NOMO-1 (cell line): ENCODE measurements around the gene EN2.

Experiments used
- DNase-seq, 2 experiments: peaks; one replicate each; lab custom pipeline; 2025; ENCODE audit not compliant: unreplicated experiment in 2 of 2; lab: John Stamatoyannopoulos, UW

The EN2 gene

DNA sequence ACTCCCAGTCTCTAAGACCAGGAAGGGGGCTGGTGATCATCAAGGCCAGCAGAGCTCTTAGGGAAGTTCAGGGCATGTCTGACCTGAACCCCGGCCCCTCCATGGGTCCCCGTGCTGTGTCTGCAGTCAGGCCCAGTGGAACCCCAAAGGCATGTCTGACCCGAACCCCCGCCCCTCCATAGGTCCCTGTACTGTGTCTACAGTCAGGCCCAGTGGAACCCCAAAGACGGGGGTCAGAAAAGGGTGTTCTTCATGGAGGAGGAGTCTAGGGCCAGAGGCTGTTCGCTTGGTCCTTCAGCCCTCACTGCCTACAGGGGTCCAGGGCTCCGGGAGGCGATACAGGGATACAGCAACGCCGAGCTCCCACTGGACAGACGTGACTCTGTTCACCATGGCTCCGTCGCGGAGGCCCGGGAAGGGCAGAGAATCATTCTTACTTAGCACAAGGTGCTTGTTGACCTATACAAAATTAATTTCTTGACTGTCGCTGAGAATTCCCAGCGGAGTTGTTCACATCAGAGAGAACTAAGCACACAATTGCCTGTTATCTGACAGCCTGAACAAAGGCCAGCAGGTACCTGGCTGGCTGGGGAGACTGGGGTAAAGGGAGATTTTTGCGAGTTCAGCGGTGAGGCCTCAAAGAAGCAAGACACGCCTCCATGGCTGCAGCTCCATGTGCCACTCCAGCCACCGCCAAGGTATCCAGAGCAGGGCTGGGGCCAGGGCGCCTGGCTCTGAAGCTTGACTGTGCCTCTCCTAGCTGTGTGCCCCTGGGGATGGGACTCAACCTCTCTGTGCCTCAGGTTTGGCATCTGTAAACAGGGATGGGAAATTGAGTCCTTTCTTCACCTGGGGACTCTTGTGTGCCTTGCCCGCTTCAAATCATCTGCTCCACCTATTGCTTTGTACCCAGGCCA is 26.8 kb downstream of the EN2 start:
- no peak for DNase-seq

DNA sequence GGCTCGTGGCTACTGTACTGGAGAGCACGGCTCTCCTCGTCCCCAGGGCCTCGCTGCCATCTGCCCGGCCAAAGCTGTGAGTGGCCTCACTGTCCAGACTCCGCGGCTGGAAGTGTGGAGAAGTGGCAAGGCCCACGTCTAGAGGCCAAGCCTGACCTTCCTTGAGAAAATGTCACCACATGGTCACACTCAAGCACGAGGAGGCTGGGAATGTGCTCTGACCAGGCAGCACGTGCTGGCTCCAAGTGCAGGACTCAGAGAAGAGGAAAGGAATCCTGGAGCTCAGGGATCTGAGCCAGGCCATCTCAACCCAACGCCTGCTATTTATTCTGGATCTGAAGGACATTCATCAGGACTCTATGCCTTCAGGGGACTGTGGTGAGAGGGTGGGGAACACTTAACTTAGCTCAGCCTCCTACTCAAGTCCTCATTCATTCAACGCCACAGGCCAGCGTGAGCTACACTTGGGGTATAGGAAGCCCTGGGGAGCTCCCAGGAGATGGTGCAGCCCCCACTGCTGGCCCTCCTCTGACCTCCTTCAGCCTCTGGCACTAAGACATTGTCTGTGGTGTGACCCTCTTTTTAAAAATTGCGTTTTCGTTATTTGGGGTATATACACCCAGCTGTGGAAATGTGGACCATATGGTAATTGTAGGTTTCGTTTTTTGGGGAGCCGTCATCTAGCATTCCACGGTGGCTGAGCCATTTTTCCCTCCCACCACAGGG is 29.0 kb downstream of the EN2 start:
- no peak for DNase-seq

DNA sequence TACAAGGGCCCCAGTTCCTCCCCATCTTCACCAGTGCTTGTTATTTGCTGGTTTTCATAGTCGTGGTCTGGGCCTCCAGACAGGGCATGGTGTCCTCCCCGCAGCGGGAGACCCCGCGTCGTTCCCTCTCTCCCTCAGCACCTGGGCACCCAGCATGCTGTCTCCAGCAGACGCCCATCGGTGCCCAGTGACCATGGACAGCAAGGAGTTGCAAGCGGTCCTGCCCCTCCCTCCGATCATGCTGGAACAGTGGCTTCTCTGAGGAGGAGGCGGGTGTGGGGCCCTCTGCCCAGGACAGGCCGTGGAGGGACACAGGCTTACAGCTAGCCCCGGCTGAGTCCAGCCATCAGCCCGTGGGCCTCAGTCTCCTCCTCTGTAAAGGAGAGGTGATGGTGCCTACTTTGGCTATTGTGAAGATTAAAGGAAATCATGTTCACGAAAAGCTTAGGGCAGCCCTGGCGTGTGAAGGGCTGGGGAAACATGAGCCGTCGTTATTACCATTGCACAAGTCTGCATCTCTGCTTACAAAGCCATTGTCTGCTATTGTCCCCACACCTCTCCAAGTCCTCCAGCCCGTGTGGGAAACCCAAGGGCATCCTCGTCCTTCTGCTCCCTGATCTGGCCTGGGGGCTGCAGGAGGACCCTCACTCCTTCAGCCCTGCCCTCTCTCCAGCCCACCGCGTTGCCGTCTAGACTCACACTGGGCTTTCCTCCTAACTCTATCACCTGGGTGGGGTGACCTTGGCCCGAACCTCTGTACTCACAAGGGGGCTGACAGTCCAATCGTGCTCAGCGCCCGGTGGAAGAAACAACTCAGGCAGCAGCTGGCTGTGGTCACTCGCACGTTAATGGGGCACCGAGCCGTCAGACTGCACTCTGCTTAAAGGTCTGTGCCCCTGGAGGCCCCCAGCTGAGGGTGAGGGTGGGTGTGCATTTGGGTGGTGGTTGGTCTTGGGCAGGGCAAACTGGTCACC is 29.9 kb downstream of the EN2 start:
- no peak for DNase-seq

GRCh38 chr7:155488483-155489127 is 30.7 kb downstream of the EN2 start:
- DNase-seq, result no peak

GRCh38 chr7:155489158-155489840 is 31.4 kb downstream of the EN2 start:
- no peak for DNase-seq

DNA sequence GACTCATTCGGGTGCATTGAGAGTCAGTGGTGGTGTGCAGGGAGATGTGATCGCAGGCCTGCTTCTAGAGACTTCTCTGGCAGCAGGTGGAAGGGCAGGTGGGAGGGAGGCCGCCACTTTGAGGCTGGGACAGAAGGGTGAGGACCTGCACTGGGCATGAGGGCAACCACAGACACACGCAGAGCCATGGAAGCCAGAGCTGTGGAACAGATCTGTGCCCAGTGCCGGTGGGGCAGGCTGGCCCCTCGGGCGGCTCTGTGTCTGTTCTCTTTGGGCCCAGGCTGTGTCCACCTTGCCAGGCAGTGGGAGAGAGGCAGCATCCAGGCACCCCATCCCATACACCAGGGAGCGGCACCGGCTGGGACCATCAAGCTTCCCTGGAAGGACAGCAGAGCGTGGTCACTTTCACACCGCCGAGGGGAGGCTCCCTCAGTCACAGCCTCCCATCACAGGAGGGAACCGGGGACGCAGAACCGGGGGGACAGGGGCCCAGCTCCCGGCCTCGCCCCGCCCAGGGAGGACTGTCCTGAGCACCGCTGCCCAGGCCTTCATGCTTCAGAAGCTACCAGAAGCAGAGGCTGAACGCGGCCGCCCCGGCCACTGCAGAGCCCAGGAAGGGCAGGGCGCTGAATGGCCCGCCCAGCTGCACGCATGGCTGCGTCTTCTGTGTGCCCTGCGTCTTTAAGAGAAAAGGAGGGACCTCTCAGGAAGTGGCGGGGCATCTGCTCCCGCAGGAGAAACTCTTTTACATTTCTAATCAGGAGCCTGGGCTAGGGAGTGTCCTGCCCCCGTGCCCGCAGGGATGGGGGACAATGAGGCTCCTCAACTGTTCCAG is 32.1 kb downstream of the EN2 start:
- no peak for DNase-seq

GRCh38 chr7:155490697-155491628 is 33.0 kb downstream of the EN2 start:
- DNase-seq, result no peak

DNA sequence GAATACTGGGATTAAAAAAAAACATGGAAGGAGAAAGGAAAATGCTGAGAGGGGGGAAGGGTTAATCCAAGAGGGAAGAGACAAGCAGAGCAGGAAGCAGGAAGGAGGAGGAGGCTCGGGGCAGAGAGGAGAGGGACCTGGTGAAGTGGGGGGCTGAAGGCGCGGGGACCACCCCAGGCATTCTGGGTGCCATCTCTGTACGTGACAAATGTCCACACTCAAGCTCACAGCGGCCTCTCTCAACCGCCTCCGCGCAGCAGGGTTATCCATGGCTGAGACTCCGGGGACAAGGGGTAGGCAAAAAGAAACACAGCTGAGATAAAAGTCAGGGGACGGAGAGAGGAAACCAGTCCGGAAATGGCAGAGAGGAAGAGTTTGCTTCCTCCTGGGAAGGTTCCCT is 33.9 kb downstream of the EN2 start:
- no peak for DNase-seq

DNA sequence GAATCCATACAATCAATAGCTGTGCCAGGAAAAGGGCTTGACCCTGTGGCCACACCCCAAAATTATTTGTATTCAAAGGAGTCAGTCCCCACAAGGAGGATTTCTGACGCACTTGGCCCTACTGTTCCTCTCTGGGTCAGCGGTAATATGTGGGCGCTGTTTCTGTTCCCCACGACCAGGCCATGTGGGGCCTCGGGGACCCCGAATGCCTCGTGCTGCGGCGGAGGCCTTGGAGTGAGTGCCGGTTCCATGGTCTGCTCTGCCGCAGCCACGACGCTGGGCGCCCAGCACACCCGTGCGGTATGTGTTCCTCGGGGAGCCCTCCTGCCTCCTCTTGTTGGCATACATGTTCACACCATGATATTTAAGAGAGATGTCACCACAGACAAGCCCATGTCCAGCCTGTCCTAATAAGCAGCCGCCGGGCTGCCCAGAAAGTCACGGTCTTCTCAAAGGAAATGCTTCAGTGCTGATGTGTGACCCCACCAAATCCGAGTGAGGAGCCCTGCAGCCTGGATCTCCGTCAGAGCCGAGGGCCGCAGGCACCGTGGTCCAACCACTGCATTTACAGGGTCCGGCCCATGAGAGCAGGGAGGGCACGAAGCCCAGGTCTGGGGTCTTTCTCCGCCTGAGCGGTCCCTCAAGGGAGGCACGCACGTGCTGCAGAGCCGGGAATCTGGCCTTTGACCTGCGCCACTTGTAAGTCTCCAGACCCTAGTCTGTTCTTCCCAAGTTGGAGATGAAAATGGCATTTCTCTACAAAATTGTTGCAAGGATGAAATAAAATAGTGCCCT is 36.0 kb downstream of the EN2 start:
- no peak for DNase-seq

DNA sequence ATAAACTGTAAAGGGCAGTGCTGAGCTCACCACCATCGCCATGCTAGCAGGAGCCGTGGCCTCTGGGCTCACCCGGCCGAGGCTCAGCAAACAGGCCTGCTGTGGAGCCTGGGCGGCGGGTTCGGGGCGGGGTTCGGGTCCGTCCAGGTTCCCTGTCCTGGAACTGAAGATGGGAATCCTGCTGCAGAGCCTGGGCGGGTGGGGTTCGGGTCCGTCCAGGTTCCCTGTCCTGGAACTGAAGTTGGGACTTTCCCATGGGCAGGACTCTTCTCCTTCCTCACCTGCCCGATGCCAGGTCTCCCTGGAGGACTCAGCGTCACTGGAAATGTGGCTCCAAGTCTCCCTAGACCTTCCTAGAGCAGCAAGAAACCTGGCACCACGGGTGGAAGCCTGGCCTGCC is 36.6 kb downstream of the EN2 start:
- no peak for DNase-seq

GRCh38 chr7:155495440-155496248 is 37.7 kb downstream of the EN2 start:
- DNase-seq, result no peak

- no peak for DNase-seq
These were observed 38.5 kb downstream of the EN2 start for GRCh38 chr7:155496267-155497005.

DNA sequence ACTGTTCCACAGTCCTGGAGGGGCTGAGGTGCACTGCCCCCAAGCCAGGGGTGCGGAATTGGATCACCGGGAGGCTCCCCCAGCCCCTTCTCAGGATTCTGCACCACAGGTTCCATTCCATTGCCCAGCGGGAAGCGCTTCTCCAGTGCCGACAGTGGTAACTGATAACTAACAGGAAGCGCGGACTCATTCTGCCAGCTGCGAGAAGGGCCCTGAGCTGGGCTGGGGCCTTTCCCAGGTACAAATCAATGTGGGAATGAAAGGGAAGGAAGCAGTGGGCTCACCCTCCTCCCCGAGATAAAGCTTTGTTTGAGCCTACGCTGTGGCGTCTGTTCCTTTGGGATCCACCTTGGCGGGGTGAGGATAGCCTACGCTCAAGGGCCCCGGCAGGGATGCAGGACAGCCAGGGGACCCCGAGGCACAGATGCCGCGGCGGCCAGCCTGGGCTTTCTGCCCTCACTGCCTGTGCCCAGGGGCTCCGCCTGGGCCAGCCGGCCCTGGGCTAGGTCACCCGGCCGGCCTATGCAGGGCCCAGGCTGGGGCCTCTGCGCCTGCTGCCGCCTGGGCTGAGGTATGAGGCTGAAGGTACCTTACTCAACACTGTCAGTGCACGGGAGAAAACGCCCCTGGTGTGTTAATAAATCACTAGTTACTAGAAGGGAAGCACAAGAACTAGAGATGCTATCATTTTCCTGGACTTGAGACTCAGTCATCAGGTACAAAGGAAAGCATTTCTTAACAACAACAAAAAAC is 39.4 kb downstream of the EN2 start:
- DNase-seq, result no peak

GRCh38 chr7:155505422-155505793 is 47.5 kb downstream of the EN2 start:
- DNase-seq, result no peak

- DNase-seq, result peak in 1 of 2 experiments; percentile 0
These were observed 49.0 kb downstream of the EN2 start for GRCh38 chr7:155506854-155507337.
